ENCODE measurements around the gene SLC23A1. TPM values are rescaled to one million over a fixed set of nuclear protein-coding genes. Genes with fewer than 3 reads are reported as not detected.
"Not testable (repeated sequence)": the region's sequence is repeated elsewhere in the genome, so short reads cannot be mapped to it uniquely, and the experiment has no call there.

SLC23A1 gene
- total and polyA plus RNA-seq, 4 donors = 0.40 to 0.99 (median 0.78) TPM; not detected in 1

- peaks cover 39% of the 10 kb centered on the region for H3K36me3 ChIP-seq (ENCODE audit: control insufficient read depth, insufficient read depth, low read length)
- H3K9me3 ChIP-seq (ENCODE audit: control insufficient read depth, insufficient read depth, low read length) = no peaks in the 10 kb centered on the region
- 97% methylated on average over 5 of the region's 9 CpGs for WGBS (ENCODE audit: insufficient coverage)
- H3K4me3 ChIP-seq (ENCODE audit: low read depth, low read length) = no peak overlapping the region
- H3K4me1 ChIP-seq (ENCODE audit: control insufficient read depth, insufficient read depth, low read length) = peaks cover 39% of the 10 kb centered on the region
- H3K27me3 ChIP-seq (ENCODE audit: control insufficient read depth, insufficient read depth, low read length) = no peaks in the 10 kb centered on the region
- DNase-seq (ENCODE audit: low read depth in 4 of 6, low spot score in 6 of 6) = no peak
- H3K27ac ChIP-seq (ENCODE audit: low read depth, low read length) = peak overlapping the region; percentile 90
Measured at GRCh38 chr5:139416651-139417050, 33.6 kb upstream of the SLC23A1 start.

DNA sequence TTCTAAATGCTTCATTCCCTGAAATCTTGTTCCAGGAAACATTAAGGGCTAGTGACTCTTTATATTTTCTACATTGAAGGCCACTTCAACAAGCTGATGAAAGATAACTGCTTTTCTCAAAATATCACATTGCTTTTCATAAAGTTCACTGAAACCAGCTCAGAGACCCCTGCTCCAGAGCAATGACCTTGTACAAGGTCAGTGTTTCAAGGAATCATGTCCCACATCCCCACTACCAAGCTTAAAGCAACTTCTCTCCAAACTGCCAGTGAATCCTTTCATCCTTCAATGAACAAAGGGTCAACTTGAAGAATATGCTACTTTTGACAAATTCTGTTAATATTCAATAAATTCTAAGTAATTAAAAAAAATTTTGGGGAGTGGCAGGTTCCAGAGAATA, 32.8 kb upstream of the SLC23A1 start:
- peaks cover 31% of the 10 kb centered on the region for H3K36me3 ChIP-seq (ENCODE audit: control insufficient read depth, insufficient read depth, low read length)
- H3K9me3 ChIP-seq (ENCODE audit: control insufficient read depth, insufficient read depth, low read length) = no peaks in the 10 kb centered on the region
- peak overlapping the region; percentile 90 for H3K27ac ChIP-seq (ENCODE audit: low read depth, low read length)
- DNase-seq (ENCODE audit: low read depth in 4 of 6, low spot score in 6 of 6) = no peak
- H3K4me3 ChIP-seq (ENCODE audit: low read depth, low read length) = no peak overlapping the region
- H3K27me3 ChIP-seq (ENCODE audit: control insufficient read depth, insufficient read depth, low read length) = no peaks in the 10 kb centered on the region
- H3K4me1 ChIP-seq (ENCODE audit: control insufficient read depth, insufficient read depth, low read length) = peaks cover 39% of the 10 kb centered on the region

DNA sequence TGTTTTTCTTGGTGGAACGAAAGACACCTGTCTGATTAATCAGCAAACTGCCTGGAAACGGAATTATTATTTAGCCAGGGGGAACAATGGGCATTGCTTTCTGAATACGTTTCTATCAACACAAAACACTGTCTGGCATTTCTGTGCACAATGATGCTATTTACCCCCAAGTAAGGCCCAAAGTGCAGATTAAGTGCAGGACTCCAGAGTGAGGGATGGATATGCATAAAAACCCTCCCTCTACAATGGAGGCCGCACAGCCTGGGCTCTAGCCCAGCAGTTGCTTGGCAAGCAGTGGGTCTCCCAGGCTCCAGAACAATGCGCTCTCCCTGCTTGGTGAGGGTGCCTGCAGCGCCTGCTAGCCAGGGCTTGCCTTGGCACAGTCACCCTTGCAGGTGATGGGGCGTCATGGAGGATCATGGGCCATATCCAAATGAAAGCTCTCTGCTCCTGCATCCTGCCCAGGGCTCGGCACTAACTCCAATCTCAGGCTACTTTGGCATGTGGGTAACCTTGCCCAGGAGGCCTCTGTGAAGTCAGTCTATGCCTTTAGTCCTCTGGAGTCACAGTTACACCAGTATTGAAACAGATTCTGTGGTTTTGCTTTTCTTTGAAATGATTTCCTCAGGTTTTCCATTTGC, 32.2 kb upstream of the SLC23A1 start:
- Histone ChIP-seq H3K4me1 (ENCODE audit: control insufficient read depth, insufficient read depth, low read length) (peaks cover 39% of the 10 kb centered on the region), H3K27ac (ENCODE audit: low read depth, low read length) (peak overlapping the region; percentile 90), H3K9me3 (ENCODE audit: control insufficient read depth, insufficient read depth, low read length) (no peaks in the 10 kb centered on the region), H3K36me3 (ENCODE audit: control insufficient read depth, insufficient read depth, low read length) (peaks cover 31% of the 10 kb centered on the region), H3K27me3 (ENCODE audit: control insufficient read depth, insufficient read depth, low read length) (no peaks in the 10 kb centered on the region), H3K4me3 (ENCODE audit: low read depth, low read length) (no peak overlapping the region)
- DNase-seq (ENCODE audit: low read depth in 4 of 6, low spot score in 6 of 6) = peak in 4 of 6 donors; percentile 58 to 93 (median 80)
- WGBS (ENCODE audit: insufficient coverage) = 39% methylated on average over 5 of the region's 8 CpGs

DNA sequence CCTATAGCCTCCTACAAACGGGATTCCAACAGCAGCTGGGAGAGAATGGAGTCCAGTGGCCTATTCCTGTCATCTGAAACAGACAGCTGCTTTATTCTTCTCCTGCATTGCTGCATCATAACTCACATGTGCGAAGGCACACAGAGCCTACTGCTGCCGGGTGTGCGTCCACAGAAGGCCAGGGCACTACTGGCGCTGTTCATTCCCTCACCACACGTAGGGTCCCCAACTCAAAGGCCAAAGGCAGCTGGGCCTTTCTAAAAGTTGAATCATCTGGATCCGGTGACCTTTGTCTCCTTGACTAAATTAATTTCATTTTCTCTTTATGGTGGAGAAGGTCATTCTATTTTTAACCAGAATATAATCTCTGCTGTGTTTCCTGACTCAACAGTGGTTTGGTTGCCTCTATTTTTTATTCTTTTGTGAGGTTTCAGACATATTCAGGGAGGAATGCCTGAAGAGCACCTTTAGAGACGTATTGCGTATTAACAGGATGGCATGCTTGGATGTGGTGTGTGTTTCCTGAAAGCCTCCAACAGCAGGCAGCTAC, 31.6 kb upstream of the SLC23A1 start:
- DNase-seq (ENCODE audit: low read depth in 4 of 6, low spot score in 6 of 6) = peak in 2 of 6 donors; percentile 64 to 66
- peak overlapping the region; percentile 90 for H3K27ac ChIP-seq (ENCODE audit: low read depth, low read length)
- no peaks in the 10 kb centered on the region for H3K9me3 ChIP-seq (ENCODE audit: control insufficient read depth, insufficient read depth, low read length)
- WGBS (ENCODE audit: insufficient coverage) = 49% methylated on average over 5 of the region's 9 CpGs
- peaks cover 28% of the 10 kb centered on the region for H3K36me3 ChIP-seq (ENCODE audit: control insufficient read depth, insufficient read depth, low read length)
- H3K27me3 ChIP-seq (ENCODE audit: control insufficient read depth, insufficient read depth, low read length) = no peaks in the 10 kb centered on the region
- peaks cover 39% of the 10 kb centered on the region for H3K4me1 ChIP-seq (ENCODE audit: control insufficient read depth, insufficient read depth, low read length)
- no peak overlapping the region for H3K4me3 ChIP-seq (ENCODE audit: low read depth, low read length)

- no peak for DNase-seq (ENCODE audit: low read depth in 4 of 6, low spot score in 6 of 6)
- H3K36me3 ChIP-seq (ENCODE audit: control insufficient read depth, insufficient read depth, low read length) = peaks cover 22% of the 10 kb centered on the region
- 71% methylated on average over 4 of the region's 6 CpGs for WGBS (ENCODE audit: insufficient coverage)
- H3K4me3 ChIP-seq (ENCODE audit: low read depth, low read length) = no peak overlapping the region
- no peaks in the 10 kb centered on the region for H3K9me3 ChIP-seq (ENCODE audit: control insufficient read depth, insufficient read depth, low read length)
- H3K27me3 ChIP-seq (ENCODE audit: control insufficient read depth, insufficient read depth, low read length) = no peaks in the 10 kb centered on the region
- peaks cover 39% of the 10 kb centered on the region for H3K4me1 ChIP-seq (ENCODE audit: control insufficient read depth, insufficient read depth, low read length)
- peak overlapping the region; percentile 90 for H3K27ac ChIP-seq (ENCODE audit: low read depth, low read length)
Measured at GRCh38 chr5:139413963-139414362, 30.9 kb upstream of the SLC23A1 start.

DNA sequence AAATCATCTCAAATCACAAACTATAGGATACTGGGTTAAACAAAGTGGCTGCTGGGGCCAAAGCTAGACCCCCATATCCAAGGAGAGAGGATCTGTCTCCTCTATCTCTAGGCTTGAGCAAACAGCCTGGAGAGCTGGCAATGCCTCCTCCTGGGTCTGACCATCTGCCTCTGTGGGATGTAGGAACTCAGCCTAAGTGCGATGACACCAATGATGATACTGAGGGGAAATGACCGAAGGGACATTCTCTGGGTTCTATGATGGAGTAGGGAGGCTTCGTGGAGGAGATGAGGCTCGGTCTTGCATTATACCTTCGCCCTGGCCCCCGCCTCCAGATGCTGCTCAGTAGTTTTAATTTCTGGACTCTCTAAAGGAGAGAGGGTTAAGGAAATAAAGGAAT, 30.1 kb upstream of the SLC23A1 start:
- DNase-seq (ENCODE audit: low read depth in 4 of 6, low spot score in 6 of 6) = no peak
- Histone ChIP-seq H3K9me3 (ENCODE audit: control insufficient read depth, insufficient read depth, low read length) (no peaks in the 10 kb centered on the region), H3K4me1 (ENCODE audit: control insufficient read depth, insufficient read depth, low read length) (peaks cover 41% of the 10 kb centered on the region), H3K4me3 (ENCODE audit: low read depth, low read length) (no peak overlapping the region), H3K36me3 (ENCODE audit: control insufficient read depth, insufficient read depth, low read length) (peaks cover 20% of the 10 kb centered on the region), H3K27ac (ENCODE audit: low read depth, low read length) (no peak overlapping the region), H3K27me3 (ENCODE audit: control insufficient read depth, insufficient read depth, low read length) (no peaks in the 10 kb centered on the region)
- WGBS (ENCODE audit: insufficient coverage) = 96% methylated on average over 3 of the region's 6 CpGs

DNA sequence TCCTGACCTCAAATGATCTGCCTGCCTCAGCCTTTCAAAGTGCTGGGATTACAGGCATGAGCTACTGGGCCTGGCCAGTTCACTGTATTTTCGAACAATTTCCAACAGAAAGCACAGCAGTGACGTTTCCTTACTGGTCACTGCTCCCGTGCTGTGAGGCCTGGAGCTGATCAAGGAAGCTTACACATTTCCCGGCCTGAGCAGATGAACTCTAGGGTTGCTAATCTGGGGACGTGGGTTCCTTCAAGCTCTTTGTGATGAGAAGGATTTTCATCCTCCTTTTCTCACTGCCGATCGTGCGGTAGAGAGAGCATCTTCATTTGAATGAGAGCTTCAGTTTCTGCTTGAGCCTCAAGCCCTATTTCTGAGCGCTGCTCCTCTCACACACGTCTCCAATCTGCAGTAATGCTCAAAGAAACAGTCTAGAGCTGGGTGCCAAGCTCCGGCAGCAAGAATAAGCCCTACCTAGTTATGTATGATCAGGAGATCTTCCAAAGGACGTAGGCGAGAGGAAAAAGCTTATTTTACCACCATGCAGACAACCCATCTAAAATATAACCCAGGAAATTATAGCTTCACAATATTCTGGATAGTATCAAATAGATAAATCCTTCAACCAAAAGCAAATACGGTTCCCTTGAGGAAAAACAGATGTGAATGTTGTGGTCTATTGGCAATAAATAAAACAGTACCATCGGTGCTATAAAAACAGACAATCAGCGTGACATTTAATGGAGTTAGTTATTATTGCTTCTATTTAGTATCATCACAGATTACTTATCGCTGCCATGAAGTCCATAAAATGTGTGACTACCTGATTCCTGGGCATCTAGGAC, 28.1 kb upstream of the SLC23A1 start:
- WGBS (ENCODE audit: insufficient coverage) = 81% methylated on average over 4 of the region's 17 CpGs
- H3K4me3 ChIP-seq (ENCODE audit: low read depth, low read length) = no peak overlapping the region
- DNase-seq (ENCODE audit: low read depth in 4 of 6, low spot score in 6 of 6) = peak in 1 of 6 donors; percentile 64

DNA sequence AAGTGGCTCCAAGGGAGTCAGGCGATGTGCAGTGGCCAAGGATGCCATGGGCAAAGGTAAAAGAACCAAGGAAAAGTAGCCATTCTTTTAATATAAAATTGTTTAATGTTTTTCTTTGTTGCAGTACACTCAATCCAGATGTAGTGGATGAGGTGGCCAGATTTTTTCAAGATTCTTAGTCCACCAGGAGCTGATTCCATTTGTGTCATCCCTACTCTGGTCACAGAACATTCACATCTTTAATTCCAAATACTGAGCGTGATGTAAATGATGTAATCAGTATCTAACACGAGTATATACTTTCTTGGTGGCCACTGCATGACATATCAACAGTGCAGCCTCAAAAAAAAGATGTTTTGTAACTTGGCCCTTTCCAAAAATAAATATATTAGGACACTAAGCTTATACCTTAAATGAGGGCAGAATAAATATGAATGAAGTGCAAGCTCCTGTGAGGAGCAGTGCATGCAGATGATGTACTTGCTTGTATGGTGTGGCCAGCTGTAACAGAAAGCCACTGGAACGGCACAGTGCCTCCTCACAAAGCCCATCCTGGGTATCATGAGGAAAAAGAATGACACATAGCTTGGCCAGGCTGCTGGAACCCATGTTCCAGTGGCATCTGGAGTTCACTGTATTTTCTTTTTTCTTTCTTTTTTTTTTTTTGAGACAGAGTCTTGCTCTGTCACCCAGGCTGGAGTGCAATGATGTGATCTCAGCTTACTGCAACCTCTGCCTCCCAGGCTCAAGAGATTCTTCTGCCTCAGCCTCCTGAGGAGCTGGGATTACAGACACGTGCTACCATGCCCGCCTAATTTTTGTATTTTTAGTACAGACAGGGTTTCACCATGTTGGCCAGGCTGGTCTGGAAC, 27.3 kb upstream of the SLC23A1 start:
- no peaks in the 10 kb centered on the region for H3K9me3 ChIP-seq (ENCODE audit: control insufficient read depth, insufficient read depth, low read length)
- H3K4me3 ChIP-seq (ENCODE audit: low read depth, low read length) = no peak overlapping the region
- no peaks in the 10 kb centered on the region for H3K27me3 ChIP-seq (ENCODE audit: control insufficient read depth, insufficient read depth, low read length)
- H3K36me3 ChIP-seq (ENCODE audit: control insufficient read depth, insufficient read depth, low read length) = peaks cover 10% of the 10 kb centered on the region
- H3K27ac ChIP-seq (ENCODE audit: low read depth, low read length) = no peak overlapping the region
- DNase-seq (ENCODE audit: low read depth in 4 of 6, low spot score in 6 of 6) = no peak
- 72% methylated on average over 2 of the region's 6 CpGs for WGBS (ENCODE audit: insufficient coverage)
- peaks cover 20% of the 10 kb centered on the region for H3K4me1 ChIP-seq (ENCODE audit: control insufficient read depth, insufficient read depth, low read length)

More for the DNA sequence above, 28.1 kb upstream of the SLC23A1 start:
- Histone ChIP-seq H3K36me3 (ENCODE audit: control insufficient read depth, insufficient read depth, low read length) (peaks cover 10% of the 10 kb centered on the region), H3K4me1 (ENCODE audit: control insufficient read depth, insufficient read depth, low read length) (peaks cover 25% of the 10 kb centered on the region), H3K27me3 (ENCODE audit: control insufficient read depth, insufficient read depth, low read length) (no peaks in the 10 kb centered on the region), H3K27ac (ENCODE audit: low read depth, low read length) (no peak overlapping the region), H3K9me3 (ENCODE audit: control insufficient read depth, insufficient read depth, low read length) (no peaks in the 10 kb centered on the region)

DNA sequence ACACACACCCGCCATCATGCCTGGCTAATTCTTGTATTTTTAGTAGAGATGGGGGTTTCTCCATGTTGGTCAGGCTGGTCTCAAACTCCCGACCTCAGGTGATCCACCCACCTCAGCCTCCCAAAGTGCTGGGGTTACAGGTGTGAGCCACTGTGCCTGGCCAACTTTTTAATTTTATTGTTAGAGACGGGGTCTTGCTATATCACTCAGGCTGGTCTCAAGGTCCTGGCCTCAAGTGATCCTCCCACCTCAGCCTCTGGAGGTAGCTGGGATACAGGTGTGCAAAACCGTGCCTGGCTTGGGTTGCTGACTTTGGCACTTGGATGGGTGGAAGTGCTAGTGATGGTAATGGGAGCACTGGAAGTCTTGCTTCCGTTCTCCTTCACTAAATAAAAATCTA, 26.0 kb upstream of the SLC23A1 start:
- H3K9me3 ChIP-seq (ENCODE audit: control insufficient read depth, insufficient read depth, low read length); H3K27ac ChIP-seq (ENCODE audit: low read depth, low read length); H3K27me3 ChIP-seq (ENCODE audit: control insufficient read depth, insufficient read depth, low read length); H3K4me3 ChIP-seq (ENCODE audit: low read depth, low read length); DNase-seq (ENCODE audit: low read depth in 4 of 6, low spot score in 6 of 6): not testable (repeated sequence)
- no CpG with 5 or more reads among the region's 5 CpGs for WGBS (ENCODE audit: insufficient coverage)
- H3K36me3 ChIP-seq (ENCODE audit: control insufficient read depth, insufficient read depth, low read length) = peaks cover 10% of the 10 kb centered on the region
- H3K4me1 ChIP-seq (ENCODE audit: control insufficient read depth, insufficient read depth, low read length) = peaks cover 16% of the 10 kb centered on the region

Data from spinal cord (tissue), 10 donors.